Measurements from ENCODE around the gene PPIP5K2. TPM values are rescaled to one million over a fixed set of nuclear protein-coding genes. Genes with fewer than 3 reads are reported as not detected.
A peak's percentile ranks its signal among the peaks of the same experiment; 100 is the strongest.
"Not testable (repeated sequence)": the region's sequence is repeated elsewhere in the genome, so short reads cannot be mapped to it uniquely, and the experiment has no call there.

The PPIP5K2 gene
- total RNA-seq (2022) (44.8 and 48.1 TPM in 2 replicates), Bru-seq, nascent RNA (percentile 77 among the genes with signal in this experiment), BruChase-seq, experiment 1, labeled RNA remaining after a 2-hour chase (percentile 80 among the genes with signal in this experiment), BruChase-seq, experiment 2, labeled RNA remaining after a 6-hour chase (percentile 84 among the genes with signal in this experiment)
- long read RNA-seq, full-length matches to known transcripts = 2 of 14 reads
- long read RNA-seq, partial matches to known transcripts = 3 of 14 reads
- long read RNA-seq, other reads (novel, unspliced or antisense) = 9 of 14 reads

GRCh38 chr5:103119765-103120606, at the start of gene PPIP5K2, which contains the start of gene GIN1:
Gene PPIP5K2 (plus strand): TSS chr5:103120301. CDS start chr5:103129590, 9,289 bp downstream.
Gene GIN1 (minus strand): TSS chr5:103120138. CDS start chr5:103108707, 11,431 bp downstream.
- Histone ChIP-seq H3K27me3 (replicated peaks; ENCODE audit: control insufficient read depth, insufficient read depth, low read length) (no peaks in the 10 kb centered on the region), H3K36me3 (ENCODE audit: control insufficient read depth, insufficient read depth, low read length) (no peaks in the 10 kb centered on the region), H3K4me3 (ENCODE audit: low read depth, low read length) (peak within 1 kb of the TSS; percentile 63), H3K4me1 (no peaks in the 10 kb centered on the region), H3K9me3 (no peaks in the 10 kb centered on the region)
- DNase-seq = peak; percentile 97
- H3K4me3 Mint-ChIP-seq (ENCODE audit: unreplicated experiment) = peak within 1 kb of the TSS; percentile 97
- ChIA-PET CTCF (interaction anchor here (0.6 to 1.1 kb wide), 4 partner anchors 19 to 824 kb away, joined by 3 to 11 read pairs (median 3); no protein-coding TSS in a partner anchor), POLR2A (interaction anchor here (1.2 to 1.3 kb wide), 2 partner anchors 25 to 364 kb away, joined by 3 to 5 read pairs; no protein-coding TSS in a partner anchor)
- H3K27me3 Mint-ChIP-seq (ENCODE audit: insufficient read depth, unreplicated experiment) = no peaks in the 10 kb centered on the region
- H3K27ac Mint-ChIP-seq (ENCODE audit: unreplicated experiment) = peak within 1 kb of the TSS; percentile 100
- peaks cover 21% of the 10 kb centered on the region for H3K4me1 Mint-ChIP-seq (ENCODE audit: low read depth, unreplicated experiment)
- no TSS peak for BruUV-seq (replicated peaks)
- peaks cover 10% of the 10 kb centered on the region for H3K36me3 Mint-ChIP-seq (ENCODE audit: insufficient read depth, unreplicated experiment)
- no peak for TF ChIP-seq CTCF (IDR thresholded peaks at IDR 0.05; ENCODE audit: insufficient read depth in 1 of 2, low read depth in 1 of 2, low read length in 1 of 2, severe bottlenecking in 1 of 2, unreplicated experiment in 1 of 2)
- no peaks in the 10 kb centered on the region for H3K9me3 Mint-ChIP-seq (ENCODE audit: unreplicated experiment)
- intact Hi-C loops (cut with micrococcal nuclease; ENCODE audit: unreplicated experiment) = loop anchor here (1.0 to 2.0 kb wide), 4 partner anchors 19 to 365 kb away; partner anchors contain the start of gene PAM

GRCh38 chr5:103073500-103073899, 46.6 kb upstream of the PPIP5K2 start:
- CTCF ChIA-PET; POLR2A ChIA-PET; H3K4me3 Mint-ChIP-seq (ENCODE audit: unreplicated experiment); intact Hi-C loops (cut with micrococcal nuclease; ENCODE audit: unreplicated experiment); H3K27ac Mint-ChIP-seq (ENCODE audit: unreplicated experiment); H3K27me3 Mint-ChIP-seq (ENCODE audit: insufficient read depth, unreplicated experiment); BruUV-seq (replicated peaks); DNase-seq; H3K36me3 ChIP-seq (ENCODE audit: control insufficient read depth, insufficient read depth, low read length); H3K4me1 ChIP-seq; H3K36me3 Mint-ChIP-seq (ENCODE audit: insufficient read depth, unreplicated experiment); H3K27me3 ChIP-seq (replicated peaks; ENCODE audit: control insufficient read depth, insufficient read depth, low read length); H3K4me3 ChIP-seq (ENCODE audit: low read depth, low read length); H3K4me1 Mint-ChIP-seq (ENCODE audit: low read depth, unreplicated experiment): not testable (repeated sequence)
- peaks cover 56% of the 10 kb centered on the region for H3K9me3 Mint-ChIP-seq (ENCODE audit: unreplicated experiment)
- peaks cover 18% of the 10 kb centered on the region for H3K9me3 ChIP-seq

DNA sequence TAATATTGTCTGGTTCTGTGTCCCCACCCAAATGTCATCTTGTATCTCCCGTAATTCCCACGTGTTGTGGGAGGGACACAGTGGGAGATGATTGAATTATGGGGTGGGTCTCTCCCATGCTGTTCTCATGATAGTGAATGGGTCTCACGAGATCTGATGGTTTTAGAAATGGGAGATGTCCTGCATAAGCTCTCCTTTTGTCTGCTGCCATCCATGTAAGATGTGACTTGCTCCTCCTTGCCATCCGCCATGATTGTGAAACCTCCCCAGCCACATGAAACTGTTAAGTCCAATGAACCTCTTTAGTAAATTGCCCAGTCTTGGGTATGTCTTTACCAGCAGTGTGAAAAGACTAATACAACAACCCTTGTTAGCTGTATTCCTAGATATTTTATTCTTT, 44.7 kb upstream of the PPIP5K2 start:
- H3K27me3 ChIP-seq (replicated peaks; ENCODE audit: control insufficient read depth, insufficient read depth, low read length) = no peaks in the 10 kb centered on the region
- no peak overlapping the region for H3K4me3 ChIP-seq (ENCODE audit: low read depth, low read length)
- Mint-ChIP-seq H3K4me1 (ENCODE audit: low read depth, unreplicated experiment) (no peaks in the 10 kb centered on the region), H3K4me3 (ENCODE audit: unreplicated experiment) (no peak overlapping the region), H3K36me3 (ENCODE audit: insufficient read depth, unreplicated experiment) (no peaks in the 10 kb centered on the region), H3K27me3 (ENCODE audit: insufficient read depth, unreplicated experiment) (no peaks in the 10 kb centered on the region), H3K27ac (ENCODE audit: unreplicated experiment) (no peak overlapping the region), H3K9me3 (ENCODE audit: unreplicated experiment) (peaks cover 62% of the 10 kb centered on the region)
- intact Hi-C loops (cut with micrococcal nuclease; ENCODE audit: unreplicated experiment) = no loop called here
- DNase-seq = no peak
- no TSS peak for BruUV-seq (replicated peaks)
- ChIA-PET CTCF (no interaction called here), POLR2A (no interaction called here)
- peaks cover 23% of the 10 kb centered on the region for H3K9me3 ChIP-seq
- TF ChIP-seq CTCF (IDR thresholded peaks at IDR 0.05; ENCODE audit: insufficient read depth in 1 of 2, low read depth in 1 of 2, low read length in 1 of 2, severe bottlenecking in 1 of 2, unreplicated experiment in 1 of 2) = no peak
- H3K4me1 ChIP-seq = no peaks in the 10 kb centered on the region
- no peaks in the 10 kb centered on the region for H3K36me3 ChIP-seq (ENCODE audit: control insufficient read depth, insufficient read depth, low read length)
